ENCODE data around the gene SERHL2.
"Not testable (repeated sequence)": the region's sequence is repeated elsewhere in the genome, so short reads cannot be mapped to it uniquely, and the experiment has no call there.

SERHL2 gene

GRCh38 chr22:42536166-42536565 is 17.6 kb upstream of the SERHL2 start:
- DNase-seq: no peak

GRCh38 chr22:42536634-42537033 is 17.1 kb upstream of the SERHL2 start:
- not testable (repeated sequence) for DNase-seq

GRCh38 chr22:42537199-42537831 is 16.4 kb upstream of the SERHL2 start:
- not testable (repeated sequence) for DNase-seq

GRCh38 chr22:42539236-42539771 is 14.5 kb upstream of the SERHL2 start:
- DNase-seq: not testable (repeated sequence)

GRCh38 chr22:42544686-42545085 is 9.1 kb upstream of the SERHL2 start:
- DNase-seq: no peak

- DNase-seq: no peak
These were observed 6.2 kb upstream of the SERHL2 start for GRCh38 chr22:42547562-42547961.

GRCh38 chr22:42548126-42548525 is 5.6 kb upstream of the SERHL2 start:
- DNase-seq: not testable (repeated sequence)

- DNase-seq: no peak
These were observed 5.0 kb upstream of the SERHL2 start for GRCh38 chr22:42548597-42549330.

- DNase-seq: no peak
These were observed 4.3 kb upstream of the SERHL2 start for GRCh38 chr22:42549331-42550060.

GRCh38 chr22:42552294-42552647 is 1.5 kb upstream of the SERHL2 start:
- not testable (repeated sequence) for DNase-seq

GRCh38 chr22:42560381-42560780 is 6.6 kb downstream of the SERHL2 start:
- no peak for DNase-seq

GRCh38 chr22:42560781-42561180 is 7.0 kb downstream of the SERHL2 start:
- DNase-seq: no peak

- no peak for DNase-seq
These were observed 8.1 kb downstream of the SERHL2 start for GRCh38 chr22:42561856-42562255.

- DNase-seq: no peak
These were observed 8.5 kb downstream of the SERHL2 start for GRCh38 chr22:42562279-42562678.

- no peak for DNase-seq
These were observed 8.9 kb downstream of the SERHL2 start for GRCh38 chr22:42562684-42563083.

- DNase-seq: not testable (repeated sequence)
These were observed 10.2 kb downstream of the SERHL2 start for GRCh38 chr22:42563943-42564342.

- no peak for DNase-seq
These were observed 10.9 kb downstream of the SERHL2 start for GRCh38 chr22:42564699-42565098.

GRCh38 chr22:42565956-42566355 is 12.2 kb downstream of the SERHL2 start:
- DNase-seq: no peak

- not testable (repeated sequence) for DNase-seq
These were observed 14.2 kb downstream of the SERHL2 start for GRCh38 chr22:42567950-42568349.

- DNase-seq: not testable (repeated sequence)
These were observed 16.8 kb downstream of the SERHL2 start for GRCh38 chr22:42570580-42570979.

- DNase-seq: not testable (repeated sequence)
These were observed 17.3 kb downstream of the SERHL2 start for GRCh38 chr22:42571068-42571467.

- not testable (repeated sequence) for DNase-seq
These were observed 20.3 kb downstream of the SERHL2 start for GRCh38 chr22:42574046-42574445.

GRCh38 chr22:42574468-42574867 is 20.7 kb downstream of the SERHL2 start:
- DNase-seq: not testable (repeated sequence)

All from right hindlimb (tissue), 1 donor.